Liver (tissue), 9 donors: ENCODE measurements around the gene ABHD17C. TPM values are rescaled to one million over a fixed set of nuclear protein-coding genes. Genes with fewer than 3 reads are reported as not detected.

ENCODE experiments used
- DNase-seq: peaks from one replicate; pipeline ENCODE4 v3.0.0-alpha.2; 2017; ENCODE audit warnings: low spot score
- H3K27ac ChIP-seq, 2 donors: one replicate each; pipeline ENCODE4 v1.7.0; 2013; ENCODE audit warnings: inconsistent platforms in 2 of 2, low read length in 2 of 2, control low read depth in 1 of 2, low read depth in 1 of 2, mild to moderate bottlenecking in 1 of 2
- H3K27me3 ChIP-seq, 4 donors: one replicate each; pipeline versions ENCODE4 v1.6.1 to v1.7.0; 2013; ENCODE audit warnings: low read length in 3 of 4, inconsistent platforms in 1 of 4, mild to moderate bottlenecking in 1 of 4, moderate library complexity in 1 of 4; ENCODE audit not compliant: control insufficient read depth in 4 of 4, insufficient read depth in 4 of 4
- H3K36me3 ChIP-seq, 4 donors: one replicate each; pipeline versions ENCODE4 v1.6.1 to v1.7.0; 2013; ENCODE audit warnings: low read length in 3 of 4, mild to moderate bottlenecking in 3 of 4, low read depth in 1 of 4, moderate library complexity in 1 of 4; ENCODE audit not compliant: control insufficient read depth in 4 of 4, insufficient read depth in 3 of 4
- H3K4me1 ChIP-seq, 4 donors: one replicate each; pipeline versions ENCODE4 v1.6.1 to v1.7.0; 2013; ENCODE audit warnings: low read length in 3 of 4, mild to moderate bottlenecking in 3 of 4, moderate library complexity in 1 of 4; ENCODE audit not compliant: control insufficient read depth in 4 of 4, insufficient read depth in 4 of 4
- H3K4me3 ChIP-seq, 3 donors: one replicate each; pipeline versions ENCODE4 v1.6.1 to v1.7.0; 2013; ENCODE audit warnings: low read length in 3 of 3, control low read depth in 1 of 3, low read depth in 1 of 3, mild to moderate bottlenecking in 1 of 3
- H3K9ac ChIP-seq, 2 donors: one replicate each; pipeline ENCODE4 v1.7.0; 2013; ENCODE audit warnings: low read length in 2 of 2, mild to moderate bottlenecking in 2 of 2, moderate library complexity in 2 of 2, control low read depth in 1 of 2, low read depth in 1 of 2
- H3K9me3 ChIP-seq, 4 donors: one replicate each; pipeline versions ENCODE4 v1.6.1 to v1.7.0; 2013; ENCODE audit warnings: low read length in 3 of 4; ENCODE audit not compliant: control insufficient read depth in 4 of 4
- CTCF ChIP-seq: fragments of 150-350 bp; IDR thresholded peaks from 2 replicates; pipeline ENCODE4 v1.5.1; 2017; ENCODE audit warnings: improper control_type of control experiment, low read depth, low read length; ENCODE audit not compliant: missing input control
- EGR1 ChIP-seq, 2 donors: IDR thresholded peaks; 2 replicates each; pipeline ENCODE4 v1.6.1; 2016 to 2018; ENCODE audit warnings: antibody characterized with exemption in 2 of 2, low read depth in 2 of 2
- FOXA1 ChIP-seq: IDR thresholded peaks from 2 replicates; pipeline ENCODE4 v1.6.1; 2016; ENCODE audit warnings: antibody characterized with exemption
- FOXA2 ChIP-seq: IDR thresholded peaks from 2 replicates; pipeline ENCODE4 v1.6.1; 2016; ENCODE audit warnings: antibody characterized with exemption
- GABPA ChIP-seq, 2 donors: IDR thresholded peaks in 1 of 2; conservative IDR thresholded peaks in 1 of 2; 2 replicates each; pipeline ENCODE4 v1.6.1; 2016; ENCODE audit warnings: antibody characterized with exemption in 2 of 2, mild to moderate bottlenecking in 1 of 2, moderate library complexity in 1 of 2
- HNF4A ChIP-seq, 2 donors: conservative IDR thresholded peaks; 2 replicates each; pipeline ENCODE4 v1.6.1; 2016; ENCODE audit warnings: antibody characterized with exemption in 2 of 2, mild to moderate bottlenecking in 2 of 2
- HNF4G ChIP-seq: IDR thresholded peaks from 2 replicates; pipeline ENCODE4 v1.6.1; 2016; ENCODE audit warnings: antibody characterized with exemption
- JUND ChIP-seq, 2 donors: IDR thresholded peaks; 2 replicates each; pipeline ENCODE4 v1.6.1; 2016; ENCODE audit warnings: antibody characterized with exemption in 2 of 2
- NR2F2 ChIP-seq: IDR thresholded peaks from 2 replicates; pipeline ENCODE4 v1.6.1; 2016; ENCODE audit warnings: antibody characterized with exemption
- RAD21 ChIP-seq, 2 donors: IDR thresholded peaks; 2 replicates each; pipeline ENCODE4 v1.6.1; 2016; ENCODE audit warnings: antibody characterized with exemption in 2 of 2, mild to moderate bottlenecking in 2 of 2
- REST ChIP-seq: IDR thresholded peaks from 2 replicates; pipeline ENCODE4 v1.6.1; 2016; ENCODE audit warnings: antibody characterized with exemption, mild to moderate bottlenecking
- RXRA ChIP-seq, 2 donors: IDR thresholded peaks; 2 replicates each; pipeline ENCODE4 v1.6.1; 2017 to 2018; ENCODE audit warnings: antibody characterized with exemption in 2 of 2, mild to moderate bottlenecking in 1 of 2
- SP1 ChIP-seq: IDR thresholded peaks from 2 replicates; pipeline ENCODE4 v1.6.1; 2018; ENCODE audit warnings: antibody characterized with exemption, mild to moderate bottlenecking
- TAF1 ChIP-seq: conservative IDR thresholded peaks from 2 replicates; pipeline ENCODE4 v1.6.1; 2016; ENCODE audit warnings: antibody characterized with exemption, mild to moderate bottlenecking
- YY1 ChIP-seq: IDR thresholded peaks from 2 replicates; pipeline ENCODE4 v1.6.1; 2016; ENCODE audit warnings: antibody characterized with exemption, mild to moderate bottlenecking
- WGBS: extraction: QIAGEN DNeasy Blood & Tissue Kit; methylation state at CpG from one replicate; pipeline ENCODE4 v1.1.7; 2013; 5-methylcytosine and 5-hydroxymethylcytosine counted together
- polyA plus RNA-seq, 2 donors: library from polyadenylated mRNA; stranded (reverse) in 1 of 2; unstranded in 1 of 2; fragments of 200-250 nt in 1 of 2; fragments of >200 nt in 1 of 2; fragmentation: Nextera tagmentation in 1 of 2; extraction: Ambion mirVana in 1 of 2; gene quantifications; one replicate each; pipeline versions ENCODE4 v1.2.1 to v1.2.3, GENCODE V29; 2013 to 2015
- total RNA-seq, 2 donors: library from RNA; depleted of rRNA; stranded (reverse); fragments of >200 nt; gene quantifications; one replicate each; pipeline ENCODE4 v1.2.3, GENCODE V29; 2014
- TF ChIP-seq, protein P1 (sequence below): IDR thresholded peaks from 2 replicates; pipeline ENCODE4 v1.6.1; 2016; ENCODE audit warnings: antibody characterized with exemption
- TF ChIP-seq, protein P2 (sequence below): IDR thresholded peaks from 2 replicates; pipeline ENCODE4 v1.6.1; 2016; ENCODE audit warnings: antibody characterized with exemption
- TF ChIP-seq, protein P3 (sequence below): IDR thresholded peaks from 2 replicates; pipeline ENCODE4 v1.6.1; 2016; ENCODE audit warnings: antibody characterized with exemption
- donor health status: healthy.
- donor health status: healthy.
- donor health status: healthy.
- donor health status: healthy.
- donor health status: healthy.

Gene ABHD17C
- total and polyA plus RNA-seq, 4 donors: 0.79 to 3.0 (median 2.0) TPM

DNA sequence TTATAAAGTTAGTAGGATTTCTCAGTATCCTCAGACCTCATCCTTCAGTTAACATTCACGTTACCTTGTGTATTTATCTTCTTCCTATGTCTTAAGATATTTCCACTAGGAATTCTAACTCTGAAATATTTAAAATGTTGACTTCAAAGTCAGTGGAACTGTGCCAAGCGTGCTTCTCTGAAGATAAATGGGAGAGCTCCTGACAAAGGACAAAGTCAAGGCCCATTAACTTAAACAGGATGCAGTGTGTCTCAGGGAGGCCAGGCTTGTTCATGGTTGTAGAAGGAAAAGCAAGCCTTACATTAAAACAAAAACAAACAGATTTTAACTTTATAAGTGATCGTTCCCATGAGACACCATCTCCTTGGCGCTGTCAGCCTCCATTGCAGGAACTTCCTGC lies 41.5 kb downstream of the ABHD17C start:
- no peak for DNase-seq
- TF ChIP-seq, protein P1, sequence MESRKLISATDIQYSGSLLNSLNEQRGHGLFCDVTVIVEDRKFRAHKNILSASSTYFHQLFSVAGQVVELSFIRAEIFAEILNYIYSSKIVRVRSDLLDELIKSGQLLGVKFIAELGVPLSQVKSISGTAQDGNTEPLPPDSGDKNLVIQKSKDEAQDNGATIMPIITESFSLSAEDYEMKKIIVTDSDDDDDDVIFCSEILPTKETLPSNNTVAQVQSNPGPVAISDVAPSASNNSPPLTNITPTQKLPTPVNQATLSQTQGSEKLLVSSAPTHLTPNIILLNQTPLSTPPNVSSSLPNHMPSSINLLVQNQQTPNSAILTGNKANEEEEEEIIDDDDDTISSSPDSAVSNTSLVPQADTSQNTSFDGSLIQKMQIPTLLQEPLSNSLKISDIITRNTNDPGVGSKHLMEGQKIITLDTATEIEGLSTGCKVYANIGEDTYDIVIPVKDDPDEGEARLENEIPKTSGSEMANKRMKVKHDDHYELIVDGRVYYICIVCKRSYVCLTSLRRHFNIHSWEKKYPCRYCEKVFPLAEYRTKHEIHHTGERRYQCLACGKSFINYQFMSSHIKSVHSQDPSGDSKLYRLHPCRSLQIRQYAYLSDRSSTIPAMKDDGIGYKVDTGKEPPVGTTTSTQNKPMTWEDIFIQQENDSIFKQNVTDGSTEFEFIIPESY: no peak
- TF ChIP-seq RAD21 (IDR thresholded peaks at IDR 0.05) (no peak), JUND (IDR thresholded peaks at IDR 0.05) (no peak), TAF1 (no peak), REST (no peak), FOXA1 (no peak), HNF4A (conservative IDR thresholded peaks at IDR 0.05) (no peak), FOXA2 (no peak), SP1 (no peak), YY1 (no peak), NR2F2 (no peak), GABPA (IDR thresholded peaks at IDR 0.05 in 1 of 2, conservative IDR thresholded peaks at IDR 0.05 in 1 of 2) (no peak), CTCF (no peak)
- TF ChIP-seq, protein P2, sequence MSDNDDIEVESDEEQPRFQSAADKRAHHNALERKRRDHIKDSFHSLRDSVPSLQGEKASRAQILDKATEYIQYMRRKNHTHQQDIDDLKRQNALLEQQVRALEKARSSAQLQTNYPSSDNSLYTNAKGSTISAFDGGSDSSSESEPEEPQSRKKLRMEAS: no peak
- TF ChIP-seq, protein P3, sequence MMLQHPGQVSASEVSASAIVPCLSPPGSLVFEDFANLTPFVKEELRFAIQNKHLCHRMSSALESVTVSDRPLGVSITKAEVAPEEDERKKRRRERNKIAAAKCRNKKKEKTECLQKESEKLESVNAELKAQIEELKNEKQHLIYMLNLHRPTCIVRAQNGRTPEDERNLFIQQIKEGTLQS: no peak
- Histone ChIP-seq H3K9me3 (no peaks in the 10 kb centered on the region), H3K4me1 (no peaks in the 10 kb centered on the region), H3K4me3 (no peak overlapping the region), H3K36me3 (no peaks in the 10 kb centered on the region), H3K27me3 (no peaks in the 10 kb centered on the region), H3K27ac (no peak overlapping the region), H3K9ac (no peak overlapping the region)
- 77% methylated on average over 4 of the region's 4 CpGs for WGBS

DNA sequence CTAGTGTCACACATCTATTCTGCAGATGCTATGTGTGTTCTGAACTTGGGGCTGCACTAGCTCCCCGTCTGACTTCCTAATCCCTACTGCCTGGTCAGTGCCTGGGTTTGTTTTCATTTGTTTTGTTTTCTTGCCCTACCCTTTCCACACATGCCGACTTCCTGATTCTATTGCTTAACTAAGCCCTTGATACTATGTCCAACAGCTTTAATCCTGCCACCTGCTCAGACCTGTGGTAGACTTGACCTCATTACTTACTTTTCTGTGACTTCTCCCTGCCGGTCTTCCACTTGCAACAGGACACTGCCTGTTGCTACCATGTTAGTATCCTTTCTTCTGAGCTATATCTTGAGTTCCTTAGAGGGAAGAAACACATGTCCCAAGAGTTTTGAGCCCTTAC lies 44.8 kb downstream of the ABHD17C start:
- Histone ChIP-seq H3K4me3 (no peak overlapping the region), H3K9me3 (no peaks in the 10 kb centered on the region), H3K27me3 (no peaks in the 10 kb centered on the region), H3K9ac (no peak overlapping the region), H3K36me3 (no peaks in the 10 kb centered on the region), H3K4me1 (peaks cover 0 to 1% (median 0%) of the 10 kb centered on the region in 4 donors), H3K27ac (no peak overlapping the region)
- WGBS: 83% methylated on average over 3 of the region's 3 CpGs
- DNase-seq: no peak
- no peak for TF ChIP-seq YY1
- TF ChIP-seq, protein P1: no peak
- TF ChIP-seq JUND (IDR thresholded peaks at IDR 0.05): no peak
- no peak for TF ChIP-seq NR2F2
- no peak for TF ChIP-seq CTCF
- TF ChIP-seq, protein P2: no peak
- no peak for TF ChIP-seq EGR1 (IDR thresholded peaks at IDR 0.05; ENCODE audit: low read depth in 2 of 2)
- TF ChIP-seq GABPA (IDR thresholded peaks at IDR 0.05 in 1 of 2, conservative IDR thresholded peaks at IDR 0.05 in 1 of 2): no peak
- TF ChIP-seq FOXA2: no peak
- TF ChIP-seq TAF1: no peak
- no peak for TF ChIP-seq SP1
- no peak for TF ChIP-seq HNF4G
- no peak for TF ChIP-seq RXRA (IDR thresholded peaks at IDR 0.05)
- TF ChIP-seq, protein P3: no peak
- no peak for TF ChIP-seq FOXA1
- TF ChIP-seq RAD21 (IDR thresholded peaks at IDR 0.05): no peak
